GM10248 (cell line): ENCODE data around the gene TOX2.
A peak's percentile ranks its signal among the peaks of the same experiment; 100 is the strongest.

Experiments used
- CTCF ChIA-PET: fragments of 300-600 bp; sonication (Branson Sonifier 250); formaldehyde crosslinking; extraction: SDS; loops from one replicate; lab custom pipeline; 2021; ENCODE audit warnings: antibody characterized with exemption; lab: Yijun Ruan, JAX
- POLR2A ChIA-PET: fragments of 350-650 bp; sonication (Branson Sonifier 250); formaldehyde crosslinking; extraction: SDS; loops from one replicate; lab custom pipeline; 2020; ENCODE audit warnings: antibody characterized with exemption; lab: Yijun Ruan, JAX
- DNase-seq: peaks from one replicate; pipeline ENCODE4 v3.0.0; 2012; ENCODE audit errors: extremely low spot score
- CTCF ChIP-seq: IDR thresholded peaks from 2 replicates; pipeline ENCODE4 v1.5.1; 2012; ENCODE audit warnings: mild to moderate bottlenecking, low read depth; ENCODE audit errors: extremely low read depth, missing control alignments, control extremely low read depth

Gene TOX2

GRCh38 chr20:44025756-44026155 lies 111.1 kb downstream of the TOX2 start:
- CTCF ChIA-PET, result no interaction called here
- no peak for DNase-seq

GRCh38 chr20:44026647-44027342 lies 112.1 kb downstream of the TOX2 start:
- no peak for DNase-seq
- CTCF ChIA-PET, result interaction anchor here (1.2 to 3.2 kb wide), 3 partner anchors 8 to 52 kb away, joined by 3 to 16 read pairs (median 5); no protein-coding TSS in a partner anchor
- TF ChIP-seq CTCF, result no peak
- POLR2A ChIA-PET, result no interaction called here

More at GRCh38 chr20:44025756-44026155, 111.1 kb downstream of the TOX2 start:
- TF ChIP-seq CTCF, result no peak
- POLR2A ChIA-PET, result no interaction called here

GRCh38 chr20:44027343-44028002 lies 112.8 kb downstream of the TOX2 start:
- ChIA-PET POLR2A (no interaction called here), CTCF (interaction anchor here (1.2 to 3.2 kb wide), 5 partner anchors 9 to 278 kb away, joined by 3 to 16 read pairs (median 5); no protein-coding TSS in a partner anchor)
- DNase-seq, result no peak
- no peak for TF ChIP-seq CTCF

GRCh38 chr20:44028003-44028730 lies 113.5 kb downstream of the TOX2 start:
- POLR2A ChIA-PET, result no interaction called here
- no peak for DNase-seq
- TF ChIP-seq CTCF, result no peak
- CTCF ChIA-PET, result interaction anchor here (1.0 to 3.2 kb wide), 5 partner anchors 9 to 279 kb away, joined by 3 to 16 read pairs (median 5); no protein-coding TSS in a partner anchor

- peak; percentile 29 for DNase-seq
- no peak for TF ChIP-seq CTCF
- CTCF ChIA-PET, result interaction anchor here (1.0 to 3.2 kb wide), 7 partner anchors 10 to 280 kb away, joined by 3 to 16 read pairs (median 4); no protein-coding TSS in a partner anchor
- POLR2A ChIA-PET, result no interaction called here
Measured at GRCh38 chr20:44028868-44029847, 114.5 kb downstream of the TOX2 start.
